Stimulated activated CD4-positive, alpha-beta T cell treated with anti-CD3 and anti-CD28 coated beads, Interleukin-15, amount 100 ng/mL, for 1 hour (primary cell): Measurements from ENCODE around the gene C19orf73.

Experiments used
- DNase-seq, 2 donors: peaks; one replicate each; pipeline ENCODE4 v3.0.0-alpha.2; 2020; ENCODE audit warnings: low read depth in 1 of 2, low spot score in 1 of 2

C19orf73 gene, protein sequence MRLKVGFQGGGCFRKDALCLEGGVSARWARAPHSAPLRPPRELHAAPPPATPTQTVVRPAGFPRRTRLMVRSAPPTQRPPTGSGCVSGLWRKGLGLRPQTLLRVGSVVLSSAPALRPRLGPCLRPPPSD

DNA sequence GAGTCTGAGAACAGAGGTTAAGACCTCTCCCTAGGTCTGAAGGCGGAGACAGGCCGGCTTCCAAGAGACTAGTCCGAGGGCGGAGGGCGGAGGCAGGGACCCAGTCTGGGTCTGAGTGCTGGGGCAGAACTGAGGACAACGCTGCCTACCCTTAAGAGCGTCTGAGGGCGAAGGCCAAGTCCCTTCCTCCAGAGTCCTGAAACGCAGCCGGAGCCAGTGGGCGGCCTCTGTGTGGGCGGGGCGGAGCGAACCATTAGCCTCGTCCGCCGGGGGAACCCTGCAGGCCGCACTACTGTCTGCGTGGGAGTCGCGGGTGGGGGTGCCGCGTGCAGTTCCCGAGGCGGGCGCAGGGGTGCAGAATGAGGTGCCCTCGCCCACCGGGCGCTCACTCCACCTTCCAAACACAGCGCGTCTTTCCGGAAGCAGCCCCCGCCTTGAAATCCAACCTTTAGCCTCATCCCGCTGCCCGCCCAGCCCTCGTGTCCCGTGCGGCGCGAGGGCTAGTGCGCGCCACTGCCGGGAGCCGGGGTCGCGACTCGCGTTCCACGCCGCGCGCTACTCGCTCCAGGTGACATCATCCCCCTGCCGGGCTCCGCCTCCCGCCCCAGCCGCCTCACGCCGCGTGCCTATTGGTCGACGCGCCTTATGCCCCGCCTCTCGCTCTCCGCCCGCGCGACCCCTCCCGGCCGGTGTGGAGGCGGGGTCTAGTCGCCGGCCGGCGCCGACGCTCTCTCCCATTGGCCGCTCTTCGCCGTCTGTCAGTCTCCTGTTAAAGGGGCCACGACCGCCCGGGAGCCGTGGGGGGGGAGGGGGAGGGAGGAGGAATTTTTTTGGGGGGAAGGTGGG is at the start of gene C19orf73:
Gene C19orf73, minus strand, starts transcription at position 579 of the 846 bp plus-strand sequence. Its CDS starts 121 bp downstream, at position 458.
- DNase-seq: peak; percentile 94 to 95

DNA sequence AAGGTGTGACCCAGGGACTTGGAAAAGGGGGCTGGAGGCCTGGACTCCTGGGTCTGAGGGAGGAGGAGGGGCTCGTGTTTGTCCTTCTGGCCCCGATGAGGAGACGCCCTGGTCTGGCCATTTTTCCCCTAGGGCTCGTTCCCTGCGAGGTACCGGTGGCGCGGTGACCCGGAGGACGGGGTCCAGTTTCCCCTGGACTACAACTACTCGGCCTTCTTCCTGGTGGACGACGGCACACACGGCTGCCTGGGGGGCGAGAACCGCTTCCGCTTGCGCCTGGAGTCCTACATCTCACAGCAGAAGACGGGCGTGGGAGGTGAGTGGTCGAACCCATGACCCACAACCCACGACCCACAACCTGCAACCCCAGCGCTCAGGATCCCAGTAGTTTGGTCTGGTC is 49.5 kb upstream of the C19orf73 start:
- DNase-seq: no peak

DNA sequence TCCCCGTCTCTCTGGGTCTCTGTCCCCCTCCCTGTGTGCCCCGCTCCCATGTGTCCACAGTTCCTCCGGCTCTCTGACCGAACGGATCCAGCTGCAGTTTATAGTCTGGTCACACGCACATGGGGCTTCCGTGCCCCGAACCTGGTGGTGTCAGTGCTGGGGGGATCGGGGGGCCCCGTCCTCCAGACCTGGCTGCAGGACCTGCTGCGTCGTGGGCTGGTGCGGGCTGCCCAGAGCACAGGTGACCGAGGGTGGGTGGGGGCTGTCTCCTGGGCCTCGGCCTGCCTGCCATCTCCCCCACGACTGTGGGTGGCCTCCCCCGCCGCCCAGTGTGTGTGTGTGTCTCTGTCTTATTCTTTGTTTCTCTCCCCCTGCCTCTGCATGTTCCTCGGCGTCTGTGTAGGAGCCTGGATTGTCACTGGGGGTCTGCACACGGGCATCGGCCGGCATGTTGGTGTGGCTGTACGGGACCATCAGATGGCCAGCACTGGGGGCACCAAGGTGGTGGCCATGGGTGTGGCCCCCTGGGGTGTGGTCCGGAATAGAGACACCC is 49.0 kb upstream of the C19orf73 start:
- no peak for DNase-seq

DNA sequence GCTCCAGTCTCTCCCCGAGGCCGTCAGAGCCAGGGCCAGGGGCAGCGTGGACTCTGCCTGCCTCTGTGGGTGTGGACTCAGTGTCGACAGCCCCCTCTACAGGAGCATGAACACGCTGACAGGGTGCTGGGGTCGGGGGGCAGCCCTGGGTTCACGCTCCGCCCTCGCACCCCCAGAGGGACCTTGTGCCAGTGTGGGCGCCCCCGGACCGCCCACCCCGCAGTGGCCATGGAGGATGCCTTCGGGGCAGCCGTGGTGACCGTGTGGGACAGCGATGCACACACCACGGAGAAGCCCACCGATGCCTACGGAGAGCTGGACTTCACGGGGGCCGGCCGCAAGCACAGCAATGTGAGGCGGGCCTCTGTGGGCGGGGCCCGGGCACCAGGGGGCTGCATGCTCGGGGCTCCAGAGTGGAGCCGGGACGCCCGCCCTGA is 46.9 kb upstream of the C19orf73 start:
- DNase-seq: no peak

DNA sequence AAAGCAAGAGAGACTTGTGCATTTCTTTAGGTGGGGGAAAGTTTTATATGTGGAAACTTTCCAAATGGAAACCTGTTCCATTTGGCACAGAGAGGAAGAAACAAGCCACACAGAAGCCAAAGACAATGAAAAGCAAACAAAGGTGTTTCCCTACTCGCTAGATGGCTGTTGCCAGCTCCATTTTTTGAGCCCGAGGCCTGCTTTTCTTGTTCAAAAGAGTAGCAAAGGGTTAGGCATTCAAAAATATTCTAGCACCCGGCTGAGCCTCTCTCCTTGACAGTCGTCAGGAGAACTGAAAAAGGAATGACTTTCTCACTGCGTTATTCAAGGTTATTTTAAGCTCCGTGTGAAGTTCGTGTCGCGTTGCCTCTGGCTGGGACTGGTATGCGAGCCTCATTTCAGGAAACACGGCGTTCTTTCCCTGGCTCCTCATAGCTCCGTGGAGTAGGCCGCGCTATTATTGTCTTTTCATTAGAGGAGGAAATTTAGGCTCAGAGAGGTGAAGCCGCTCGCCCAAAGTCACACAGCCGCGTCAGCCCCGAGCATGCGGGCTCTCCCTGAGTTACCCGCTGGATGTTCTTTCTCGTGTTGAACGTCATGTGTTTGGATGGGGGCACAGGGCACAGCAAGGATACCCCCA is 46.3 kb upstream of the C19orf73 start:
- DNase-seq: no peak

DNA sequence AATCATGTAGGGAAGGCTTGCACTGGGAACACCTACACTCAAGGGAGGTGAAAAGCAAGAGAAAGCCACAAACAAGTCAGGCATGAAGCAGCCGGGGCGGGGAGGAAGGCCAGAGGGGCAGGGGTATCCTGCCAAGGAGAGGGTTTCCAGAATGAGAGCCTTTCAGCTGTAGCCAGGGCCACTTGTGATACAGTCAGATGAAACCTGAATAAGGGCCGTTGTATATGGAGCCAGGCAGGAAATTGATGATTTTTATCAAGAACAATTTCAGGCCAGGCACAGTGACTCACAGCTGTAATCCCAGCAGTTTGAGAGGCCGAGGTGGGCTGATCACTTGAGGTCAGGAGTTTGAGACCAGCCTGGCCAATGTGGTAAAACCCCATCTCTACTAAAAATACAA is 43.0 kb upstream of the C19orf73 start:
- no peak for DNase-seq

DNA sequence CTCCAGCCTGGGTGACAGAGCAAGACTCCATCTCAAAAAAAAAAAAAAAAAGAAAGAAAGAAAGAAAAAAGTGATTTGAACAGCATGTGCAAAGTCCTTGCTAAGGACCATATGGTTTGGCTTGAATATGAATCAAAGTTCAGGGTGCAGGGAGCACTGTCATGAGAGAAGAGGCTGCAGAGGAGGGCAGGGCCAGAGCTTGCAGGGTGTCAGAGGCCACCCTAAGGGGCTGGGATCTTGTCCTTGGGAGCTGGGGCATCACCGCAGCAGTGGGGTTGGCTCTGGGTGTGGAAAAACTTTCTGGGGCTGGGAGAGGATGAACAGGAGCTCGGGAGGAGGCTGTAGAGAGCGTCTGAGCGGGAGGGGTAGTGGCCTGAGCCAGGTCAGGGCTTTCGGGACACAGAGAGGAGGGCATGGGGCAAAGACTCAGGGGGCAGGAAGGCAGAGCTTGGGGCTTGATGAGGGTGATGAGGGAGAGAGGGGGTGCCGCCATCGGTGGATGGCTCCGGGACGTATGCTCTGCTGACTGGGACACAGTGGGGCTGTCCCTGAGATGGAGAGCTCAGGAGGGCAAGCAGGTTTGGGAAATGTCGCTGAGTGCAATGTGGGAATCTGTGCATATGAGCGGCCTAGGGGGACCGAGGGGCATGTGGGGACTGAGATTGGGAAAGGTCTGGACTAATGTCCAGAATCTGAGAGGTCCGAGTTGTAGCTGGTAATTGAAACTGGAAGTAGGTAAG is 41.7 kb upstream of the C19orf73 start:
- DNase-seq: no peak

DNA sequence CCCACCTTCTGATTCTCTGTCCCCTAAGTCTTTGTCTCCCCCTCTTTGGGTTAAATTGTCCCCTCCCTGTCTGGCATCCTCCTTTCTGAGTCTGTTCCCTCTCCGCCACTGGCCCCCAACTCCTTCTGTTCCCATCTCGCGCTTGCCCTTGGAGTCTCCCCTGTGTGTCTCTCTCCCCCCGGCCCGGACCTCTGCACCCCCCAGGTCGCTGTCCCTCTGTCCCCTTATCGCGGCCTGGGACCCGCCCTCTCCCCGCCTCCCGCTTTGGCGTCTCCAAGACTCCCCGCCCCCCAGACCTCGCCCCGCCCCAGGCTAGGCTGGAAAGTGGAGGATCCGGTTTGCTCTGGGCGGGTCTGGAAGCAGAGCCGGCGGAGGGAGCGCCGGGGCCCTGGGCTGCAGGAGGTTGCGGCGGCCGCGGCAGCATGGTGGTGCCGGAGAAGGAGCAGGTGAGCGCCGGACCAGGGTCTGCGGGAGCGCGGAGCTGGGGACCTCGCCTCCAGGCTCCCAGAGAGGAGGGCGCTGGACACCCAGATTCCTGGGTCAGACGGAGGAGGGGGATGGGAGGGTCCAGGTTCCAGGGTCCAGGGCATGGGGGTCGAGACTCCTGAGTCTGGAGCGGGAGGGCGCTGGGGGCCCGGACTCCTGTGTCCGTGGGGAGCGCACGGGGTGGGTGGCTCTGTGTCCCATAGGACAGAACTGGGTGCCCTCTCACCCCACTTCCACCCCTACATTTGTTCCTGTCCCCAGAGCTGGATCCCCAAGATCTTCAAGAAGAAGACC is 38.7 kb upstream of the C19orf73 start, which contains the start of gene TRPM4:
Gene TRPM4, plus strand, starts transcription at position 348 of the 780 bp plus-strand sequence. Its CDS starts 75 bp downstream, at position 423.
- DNase-seq: peak in 1 of 2 donors; percentile 33

DNA sequence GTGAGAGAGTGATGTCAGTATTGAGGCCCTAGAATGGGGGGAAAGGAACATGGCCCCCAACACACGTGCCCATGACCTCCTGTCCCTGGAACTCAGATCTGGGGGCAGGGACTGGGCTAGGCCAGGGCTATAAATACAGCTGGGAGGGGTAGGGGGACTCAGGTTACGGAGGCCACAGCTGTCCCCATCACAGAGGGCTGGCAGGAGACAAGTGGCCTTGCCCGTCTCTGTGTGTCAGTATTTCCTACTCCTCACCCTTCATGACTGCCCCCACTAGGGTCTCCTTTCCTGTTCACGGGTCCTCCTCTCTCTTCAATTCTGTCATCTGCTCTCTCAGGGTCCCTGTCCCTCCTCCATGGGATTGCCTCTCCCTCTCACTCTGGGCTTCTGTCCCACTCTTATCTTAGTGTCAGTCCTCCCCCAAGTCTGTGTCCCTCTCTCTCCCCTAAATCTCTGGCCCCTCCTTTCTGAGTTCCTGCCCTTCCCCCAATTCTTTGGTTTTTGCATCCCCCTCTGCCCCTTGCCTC is 36.9 kb upstream of the C19orf73 start:
- DNase-seq: no peak

DNA sequence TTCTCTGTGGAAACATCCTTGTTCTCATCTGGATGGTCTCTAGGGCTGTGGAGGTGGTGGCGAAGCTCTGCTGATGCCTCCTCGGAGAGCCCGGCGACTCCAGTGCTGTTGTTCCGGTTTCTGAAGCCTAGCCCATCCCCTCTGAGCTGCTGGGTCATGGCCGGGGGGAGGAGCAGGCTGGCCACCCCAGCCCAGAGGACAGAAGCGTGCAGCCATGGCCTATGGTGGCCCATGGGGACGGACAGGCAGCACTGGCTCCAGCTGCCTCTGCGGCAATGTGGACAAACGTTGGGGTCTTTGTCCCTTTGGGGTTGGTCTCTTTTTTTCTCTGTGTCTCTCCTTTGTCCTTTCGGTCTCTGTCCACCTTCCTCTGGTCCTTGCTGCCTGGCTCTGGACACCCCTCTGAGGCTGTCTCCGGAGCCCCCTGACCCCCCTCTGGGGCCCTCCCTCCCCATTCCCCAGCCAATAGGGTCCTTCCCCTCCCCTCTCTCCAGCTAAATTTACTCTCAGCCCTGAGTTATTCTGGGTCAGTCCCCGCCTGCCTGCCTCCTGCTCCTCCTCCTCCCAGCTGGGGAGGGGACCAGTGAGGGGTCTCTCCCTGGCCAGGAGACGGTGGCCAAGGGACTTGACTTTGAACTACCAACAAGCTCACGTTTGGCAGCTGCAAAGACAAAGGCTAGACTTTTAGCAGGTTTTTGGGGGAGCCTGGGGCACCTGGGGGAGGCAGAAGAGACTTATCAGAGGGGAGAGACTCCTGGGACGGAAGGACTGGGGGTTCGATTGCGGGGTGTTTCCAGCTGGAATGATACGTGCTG is 36.3 kb upstream of the C19orf73 start, which contains the start of gene HRC:
Gene HRC, minus strand, starts transcription at position 392 of the 815 bp plus-strand sequence. Its CDS starts 159 bp downstream, at position 233.
- DNase-seq: no peak

DNA sequence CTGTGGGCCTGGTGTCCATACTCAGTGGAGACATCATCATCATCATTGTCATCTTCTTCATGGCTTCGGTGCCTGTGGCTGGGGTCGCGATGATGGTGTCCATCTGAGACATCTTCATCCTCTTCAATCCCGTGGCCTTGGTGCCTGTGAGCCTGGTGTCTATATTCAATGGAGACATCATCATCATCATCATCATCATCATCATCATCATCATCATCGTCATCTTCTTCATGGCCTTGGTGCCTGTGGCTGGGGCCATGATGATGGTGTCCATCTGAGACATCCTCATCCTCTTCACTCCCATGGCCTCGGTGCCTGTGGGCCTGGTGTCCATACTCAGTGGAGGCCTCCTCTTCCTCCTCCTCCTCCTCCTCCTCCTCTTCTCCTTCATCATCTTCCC is 35.3 kb upstream of the C19orf73 start:
- DNase-seq: no peak

DNA sequence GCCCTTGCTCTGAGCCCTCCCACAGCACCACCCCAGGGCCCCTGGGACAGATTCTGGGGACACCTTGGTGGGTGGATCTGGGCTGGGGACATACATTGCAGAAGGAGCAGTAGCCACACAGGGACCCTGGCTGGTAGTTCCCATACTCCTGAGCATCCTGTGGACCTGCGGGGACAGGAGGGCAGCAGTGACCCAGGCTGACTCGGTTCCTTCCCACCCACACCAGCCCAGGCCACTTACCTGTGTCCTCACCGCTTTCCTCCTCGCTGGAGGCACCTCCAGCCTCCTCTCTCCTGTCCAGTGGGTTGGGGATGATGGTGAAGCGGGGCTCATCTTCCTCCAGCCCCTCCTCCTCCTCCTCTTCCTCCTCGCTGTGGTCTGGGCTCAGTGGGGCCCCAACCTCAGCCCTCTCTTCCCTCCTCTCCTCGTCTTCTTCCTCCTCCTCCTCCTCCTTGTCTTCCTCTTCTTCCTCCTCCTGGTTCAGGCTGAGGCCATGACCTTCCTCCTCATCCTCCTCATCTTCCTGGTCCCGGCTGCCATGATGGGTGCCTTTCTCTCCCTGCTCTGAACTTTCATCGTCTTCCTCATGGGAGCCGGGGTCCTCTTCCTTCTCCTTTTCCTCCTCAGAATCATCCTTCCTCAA is 34.3 kb upstream of the C19orf73 start:
- DNase-seq: no peak

DNA sequence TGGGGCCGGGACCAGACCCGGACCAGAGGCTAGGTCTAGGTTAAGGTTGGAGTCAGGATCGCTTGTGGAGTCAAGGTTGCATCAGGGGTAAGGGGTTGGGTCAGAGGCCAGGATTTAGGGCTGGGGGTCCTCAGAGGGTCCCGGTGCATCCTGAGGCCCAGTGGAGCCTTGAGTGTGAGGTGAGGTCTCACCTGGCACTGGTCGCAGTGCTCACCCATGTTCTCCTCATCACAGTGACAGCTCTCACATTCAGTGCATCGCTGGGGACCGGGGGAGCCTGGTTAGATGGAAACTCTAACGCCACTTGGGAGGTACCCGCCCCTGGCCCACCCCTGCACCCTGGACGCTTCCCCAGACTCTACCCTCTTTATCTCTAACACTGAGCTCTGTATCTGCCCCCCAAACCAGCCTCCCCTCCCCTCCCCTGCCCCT is 33.2 kb upstream of the C19orf73 start:
- DNase-seq: no peak

DNA sequence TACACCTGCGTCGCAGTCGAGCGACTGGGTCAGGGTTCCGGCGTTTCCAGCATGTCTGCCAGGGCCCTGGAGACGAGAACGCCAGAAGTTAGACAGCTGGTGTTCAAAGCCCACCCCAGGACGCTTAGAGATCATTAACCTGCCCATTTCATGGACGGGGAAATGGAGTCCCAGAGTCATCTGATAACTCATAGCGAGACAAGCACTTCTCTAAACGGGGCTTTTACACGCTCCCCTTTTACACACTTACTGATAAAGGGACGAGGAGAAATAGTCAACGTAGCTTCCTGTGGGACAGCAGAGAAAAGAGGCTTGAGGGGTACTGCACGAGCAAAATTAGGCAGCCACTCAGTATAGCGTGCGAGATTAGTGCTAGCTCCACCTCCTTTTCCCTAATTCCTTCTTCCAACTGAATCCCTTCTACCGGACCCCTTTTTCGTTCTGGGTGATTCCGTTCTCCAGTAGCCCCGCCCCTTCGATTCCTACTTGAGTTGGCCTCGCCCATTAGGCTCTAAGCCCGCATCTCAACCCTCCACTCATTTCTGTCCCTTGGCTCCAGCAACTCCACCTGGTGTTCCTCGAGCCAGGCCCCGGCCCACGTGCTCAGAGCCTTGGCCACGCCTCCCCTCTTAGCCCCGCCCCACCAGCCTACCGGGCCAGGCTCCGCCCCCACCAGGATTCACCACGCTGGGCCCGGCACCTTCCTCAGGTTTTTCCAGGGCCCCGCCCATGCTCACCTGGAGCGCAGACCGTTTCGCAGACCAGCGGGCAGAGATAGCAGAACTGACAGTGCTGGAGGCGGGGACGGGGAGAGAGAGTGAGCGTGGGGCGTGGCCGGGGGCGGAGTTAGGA is 32.5 kb upstream of the C19orf73 start:
- no peak for DNase-seq

DNA sequence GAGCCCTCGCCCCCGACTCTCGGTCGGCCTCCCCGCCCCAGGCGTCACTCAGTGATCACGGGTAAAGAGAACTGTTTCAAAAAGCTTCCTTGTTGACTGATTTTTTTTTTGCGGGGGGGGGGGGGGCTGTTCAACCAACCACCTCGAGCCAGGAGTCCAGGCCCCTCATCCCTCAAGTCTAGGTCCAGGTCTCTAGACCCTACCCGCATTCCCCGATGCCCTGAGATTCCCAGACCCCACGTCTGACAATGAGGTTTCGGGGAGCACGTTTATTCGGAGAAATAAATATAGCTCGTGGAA is 32.0 kb upstream of the C19orf73 start:
- no peak for DNase-seq

DNA sequence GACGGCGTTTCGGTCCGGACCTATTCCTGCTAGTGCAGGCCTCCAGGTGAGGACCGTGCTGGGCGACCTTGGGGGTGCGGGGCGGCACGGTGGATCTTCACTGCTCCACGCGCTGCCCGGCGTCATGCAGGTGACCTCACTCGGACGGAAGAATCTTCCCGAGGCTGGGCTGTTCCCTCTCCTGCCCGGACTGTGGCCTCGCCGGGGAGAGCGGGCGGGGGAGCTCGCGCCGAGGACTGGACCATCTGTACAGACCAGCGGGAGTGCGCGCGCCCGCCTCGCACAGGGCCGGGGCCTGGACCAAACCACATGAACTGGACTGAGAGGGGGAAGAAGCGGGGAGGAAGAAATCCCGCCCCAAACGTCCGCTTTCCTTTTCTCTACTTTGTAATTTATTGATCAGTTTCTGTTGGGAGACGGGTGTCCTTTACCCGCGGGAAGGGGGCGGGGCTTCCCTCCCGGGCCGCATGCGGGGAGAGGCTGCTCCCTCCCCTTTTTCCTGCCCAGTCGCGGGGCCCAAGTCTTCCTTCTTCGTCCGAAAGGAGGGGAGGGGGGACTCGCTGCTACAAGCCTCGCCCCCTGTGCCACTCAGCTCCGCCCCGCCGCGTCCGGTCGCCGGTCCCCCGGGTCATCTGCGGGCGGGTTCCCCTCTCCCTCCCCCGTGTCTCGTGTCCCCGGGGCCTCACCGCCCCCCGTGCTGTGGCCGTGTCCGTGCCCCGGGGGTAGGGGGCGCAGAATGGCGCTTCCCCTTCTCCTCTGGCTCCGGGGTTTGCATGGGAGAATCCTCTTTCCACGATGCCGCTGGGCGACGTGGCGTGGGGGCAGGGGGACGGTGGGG is 31.4 kb upstream of the C19orf73 start:
- DNase-seq: no peak

DNA sequence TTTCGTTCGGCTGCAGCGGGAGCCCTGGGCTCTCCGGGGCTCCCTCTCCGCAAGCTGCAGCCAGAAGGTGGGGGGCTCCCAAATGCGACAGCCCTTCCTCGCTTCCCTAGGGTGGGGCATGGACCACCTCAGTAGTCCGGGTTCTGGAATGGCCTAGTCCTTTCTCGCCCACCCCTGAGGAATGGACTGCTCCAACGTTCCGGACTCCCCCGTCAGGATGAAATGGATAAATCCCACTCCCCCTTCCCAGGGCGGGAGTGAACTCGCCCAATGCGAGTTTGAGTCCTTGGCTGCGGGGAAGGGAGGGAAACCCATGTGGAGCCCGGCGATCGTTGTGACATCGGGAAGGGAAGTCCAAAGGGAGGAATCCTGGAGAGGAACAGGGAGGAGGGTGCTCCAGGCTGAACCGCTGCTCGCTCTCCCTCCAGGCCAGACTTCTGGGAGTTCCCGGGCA is 30.7 kb upstream of the C19orf73 start:
- DNase-seq: no peak
